ENCODE data around the gene NBEA. TPM values are rescaled to one million over a fixed set of nuclear protein-coding genes. Genes with fewer than 3 reads are reported as not detected.

The NBEA gene
- total RNA-seq, 1 donor from 2014 or later: 1.2 TPM

DNA sequence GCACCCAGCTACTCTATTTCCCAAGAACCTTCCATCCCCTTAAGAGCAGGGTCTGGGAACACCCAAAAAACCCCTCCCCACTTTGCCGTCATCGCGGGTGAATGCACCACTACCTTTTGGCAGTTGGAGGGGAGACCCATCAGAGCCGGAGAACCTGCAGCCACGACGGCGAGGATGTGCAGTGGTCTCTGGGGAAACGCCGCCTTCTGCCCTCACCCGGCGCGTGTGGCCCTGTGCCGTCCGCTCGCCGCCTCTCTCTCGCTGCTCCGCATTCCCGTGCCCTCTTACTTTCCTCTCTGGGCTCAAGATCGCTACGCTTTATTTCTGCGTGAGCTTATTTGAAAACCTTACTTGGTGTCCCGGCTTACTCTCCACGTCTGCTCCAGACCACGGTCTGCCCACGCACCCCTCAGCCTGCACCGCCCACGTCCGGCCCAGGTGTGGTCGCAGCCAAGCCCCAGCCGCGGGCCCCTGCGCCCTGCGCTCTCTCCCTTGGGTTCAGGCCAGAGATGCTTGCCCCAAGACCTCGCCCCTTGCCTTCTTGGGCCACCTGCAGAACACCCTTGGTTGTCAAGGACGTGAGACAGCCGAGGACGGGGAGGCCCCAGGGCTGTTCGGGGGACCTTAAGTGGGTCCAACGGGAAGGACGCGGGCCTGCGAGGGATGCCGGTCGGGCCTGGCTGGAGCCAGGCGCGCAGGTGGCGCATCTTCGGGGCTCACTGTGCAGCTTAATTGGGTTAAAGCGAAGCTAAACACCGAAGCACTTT, 536.4 kb downstream of the NBEA start:
- ATAC-seq: no peak

DNA sequence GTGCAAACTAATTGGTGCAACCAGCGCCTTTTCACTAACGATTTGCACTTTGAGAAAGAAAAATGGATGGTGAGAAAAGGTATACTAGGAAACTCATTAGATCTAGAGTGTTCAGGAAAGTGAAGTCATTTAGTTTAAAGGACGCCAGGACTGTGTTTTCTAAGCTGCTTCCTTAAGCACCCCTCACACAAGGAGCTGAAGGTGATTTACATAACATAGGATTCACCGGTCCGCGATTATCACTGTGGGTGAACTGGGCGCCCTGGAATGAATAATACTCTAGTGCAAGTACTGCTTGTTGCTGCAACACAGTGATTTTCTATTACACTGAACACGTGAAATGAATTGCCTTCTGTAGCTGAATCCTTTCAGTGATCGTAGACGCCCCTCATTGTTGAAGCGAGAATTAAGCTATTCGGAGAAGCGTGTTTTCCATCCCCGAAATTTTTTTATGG, 537.0 kb downstream of the NBEA start:
- ATAC-seq: no peak

DNA sequence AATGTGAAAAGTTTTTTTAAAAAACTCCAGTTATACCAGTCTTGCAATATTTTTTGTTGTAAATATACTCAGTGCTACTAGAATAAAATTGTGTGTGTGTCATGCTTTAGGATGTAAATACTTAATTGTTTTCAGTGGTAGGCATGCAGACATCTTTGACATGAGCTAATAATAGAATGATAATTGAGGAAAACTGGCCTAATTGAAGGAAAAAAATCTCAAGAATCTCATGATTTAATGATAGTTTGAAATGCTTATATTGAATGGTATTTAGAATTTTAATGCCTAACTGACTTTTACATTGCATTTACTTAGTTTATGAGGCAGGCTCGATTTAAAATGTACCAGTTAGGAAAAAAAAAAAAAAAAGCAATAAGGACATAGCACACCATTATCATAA, 537.6 kb downstream of the NBEA start:
- ATAC-seq: no peak

DNA sequence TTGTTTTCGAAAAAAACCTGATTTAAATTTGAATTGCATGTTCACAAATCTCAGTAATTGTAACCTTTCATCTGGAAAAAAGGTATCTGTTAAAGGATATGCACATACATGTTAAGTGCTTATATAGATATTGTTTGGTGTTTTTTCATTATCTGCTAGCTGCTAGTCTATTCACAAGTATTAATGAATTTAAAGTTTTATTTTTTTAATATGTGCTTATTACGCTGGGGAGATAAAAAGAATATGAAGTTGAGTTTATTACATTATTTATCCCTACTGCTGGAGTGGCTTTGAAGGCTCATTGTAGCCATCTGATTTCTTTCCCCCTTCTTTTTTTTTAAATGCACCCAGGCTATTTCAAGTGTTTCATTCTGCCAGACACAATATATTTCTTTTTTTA, 538.3 kb downstream of the NBEA start:
- no peak for ATAC-seq

DNA sequence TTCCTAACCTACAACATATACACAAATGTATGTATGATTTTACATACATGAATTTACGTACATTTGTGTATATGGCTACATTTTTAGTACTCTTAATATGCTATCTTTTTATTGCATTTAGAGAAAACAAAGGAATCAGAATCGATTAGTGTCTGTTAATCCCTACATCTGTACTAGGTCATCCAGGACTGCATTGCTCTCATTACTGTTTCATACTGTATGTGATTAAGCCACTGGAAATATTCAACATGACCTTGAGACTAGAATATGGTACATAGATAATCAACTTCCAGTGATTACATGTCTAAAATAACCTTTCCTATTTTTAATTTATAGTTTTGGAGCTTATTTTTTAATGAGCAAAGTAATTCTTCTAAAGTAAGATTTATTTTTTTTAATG, 539.7 kb downstream of the NBEA start:
- no peak for ATAC-seq

DNA sequence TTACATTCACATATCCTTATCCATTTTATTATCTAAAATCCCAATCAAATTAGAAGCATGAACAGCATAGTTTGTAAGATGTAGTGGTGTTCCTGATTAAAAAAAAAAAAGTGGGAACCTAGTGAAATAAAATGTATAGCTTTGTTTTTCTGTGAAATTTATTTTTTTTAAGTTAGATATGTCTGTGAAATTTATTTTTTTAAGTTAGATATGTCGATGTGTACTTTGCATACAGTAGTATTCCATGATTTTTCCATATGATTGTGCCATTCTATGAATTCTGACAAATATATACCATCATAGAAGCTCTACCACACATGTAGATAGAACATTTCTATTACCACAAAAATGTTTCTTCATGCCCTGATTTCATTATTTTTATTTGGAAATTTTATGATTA, 540.5 kb downstream of the NBEA start:
- ATAC-seq: no peak

DNA sequence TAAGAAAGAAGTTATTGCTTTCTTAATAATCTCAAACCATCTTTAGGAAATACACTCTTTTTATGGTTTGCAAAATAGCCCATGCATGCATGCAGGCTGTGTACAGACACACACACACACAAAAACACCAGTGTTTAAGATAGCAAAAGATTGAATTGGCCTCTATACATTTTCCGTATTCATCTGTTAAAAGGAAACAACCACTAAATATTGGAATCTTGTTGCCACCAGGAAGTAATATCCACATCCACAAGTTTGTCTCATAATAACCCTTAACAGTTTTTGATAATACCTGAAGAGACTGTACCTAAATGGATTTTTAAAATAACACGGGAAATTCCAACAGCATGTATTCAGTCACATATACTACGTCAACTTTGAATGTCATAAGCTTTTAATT, 541.7 kb downstream of the NBEA start:
- ATAC-seq: no peak

DNA sequence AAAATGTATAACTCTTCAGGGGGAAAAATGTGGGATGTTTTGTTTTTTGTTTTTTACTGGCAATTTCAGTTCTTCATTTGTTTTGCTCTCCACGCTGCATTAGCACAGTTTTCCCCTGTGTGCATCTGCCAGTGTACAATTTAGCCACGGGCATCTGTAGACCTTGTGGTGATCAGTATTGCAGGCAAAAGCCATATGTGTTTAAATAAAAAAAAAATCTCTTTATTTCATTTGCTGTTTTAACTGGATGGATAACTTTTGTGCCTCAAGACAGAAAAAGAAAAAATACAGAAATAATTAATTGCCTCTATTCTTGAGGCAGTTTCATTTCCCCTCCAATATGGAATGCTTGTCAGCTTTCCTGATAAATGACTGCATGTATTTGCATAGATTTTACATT, 542.3 kb downstream of the NBEA start:
- no peak for ATAC-seq

DNA sequence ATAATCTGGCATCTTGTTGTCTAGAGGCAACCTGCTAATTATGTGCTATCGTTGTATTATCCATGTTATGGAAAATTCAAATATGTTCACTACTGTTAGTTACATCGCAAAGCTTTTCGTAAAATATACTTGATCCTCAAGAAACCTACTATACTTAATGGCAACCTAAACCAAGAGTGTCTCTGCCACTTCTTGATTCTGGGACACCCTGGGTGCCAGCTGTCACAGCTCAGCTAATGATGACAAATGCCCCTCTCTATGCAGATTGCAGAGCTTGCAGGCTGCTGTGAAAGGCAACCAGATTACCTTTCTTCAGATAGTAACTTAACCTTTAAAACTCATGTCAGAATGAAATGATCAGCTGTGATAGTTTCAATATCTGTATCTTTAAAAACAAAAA, 543.4 kb downstream of the NBEA start:
- no peak for ATAC-seq

DNA sequence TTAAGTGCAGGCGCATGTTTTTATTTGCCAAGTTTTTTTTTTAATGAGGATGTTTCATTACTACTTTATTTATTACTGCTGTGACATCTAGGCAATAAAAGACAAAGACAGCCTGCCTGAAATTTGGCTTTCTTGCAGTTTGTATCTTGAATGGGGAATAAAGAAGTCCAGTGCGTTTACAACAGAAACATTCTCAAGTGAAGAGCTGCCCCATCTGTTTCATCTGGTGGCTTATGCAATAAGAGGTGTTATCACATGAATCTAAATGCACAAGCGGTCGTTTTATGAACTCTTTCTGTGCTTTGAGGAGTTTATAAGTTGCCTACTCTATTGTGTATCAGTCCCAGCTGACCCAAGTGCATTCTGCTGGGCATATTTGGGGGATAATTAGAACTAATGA, 547.0 kb downstream of the NBEA start:
- ATAC-seq: no peak

DNA sequence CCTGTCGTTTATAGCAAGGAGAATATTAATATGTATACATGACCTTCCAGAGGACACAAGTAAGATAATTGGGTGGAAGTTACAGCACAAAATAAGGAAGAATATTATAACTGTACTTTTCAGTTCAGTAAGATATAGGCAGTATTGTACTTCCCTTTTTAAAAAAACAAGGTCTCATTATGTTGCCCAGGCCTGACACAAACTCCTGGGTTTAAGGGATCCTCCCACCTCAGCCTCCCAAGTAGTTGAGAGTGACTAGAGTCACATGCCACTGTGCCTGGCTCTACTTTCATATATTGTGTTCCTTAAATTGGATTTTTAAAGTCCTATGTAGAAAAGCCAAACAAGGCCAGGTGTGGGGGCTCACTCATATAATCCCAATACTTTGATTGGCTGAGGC, 553.9 kb downstream of the NBEA start:
- ATAC-seq: no peak

DNA sequence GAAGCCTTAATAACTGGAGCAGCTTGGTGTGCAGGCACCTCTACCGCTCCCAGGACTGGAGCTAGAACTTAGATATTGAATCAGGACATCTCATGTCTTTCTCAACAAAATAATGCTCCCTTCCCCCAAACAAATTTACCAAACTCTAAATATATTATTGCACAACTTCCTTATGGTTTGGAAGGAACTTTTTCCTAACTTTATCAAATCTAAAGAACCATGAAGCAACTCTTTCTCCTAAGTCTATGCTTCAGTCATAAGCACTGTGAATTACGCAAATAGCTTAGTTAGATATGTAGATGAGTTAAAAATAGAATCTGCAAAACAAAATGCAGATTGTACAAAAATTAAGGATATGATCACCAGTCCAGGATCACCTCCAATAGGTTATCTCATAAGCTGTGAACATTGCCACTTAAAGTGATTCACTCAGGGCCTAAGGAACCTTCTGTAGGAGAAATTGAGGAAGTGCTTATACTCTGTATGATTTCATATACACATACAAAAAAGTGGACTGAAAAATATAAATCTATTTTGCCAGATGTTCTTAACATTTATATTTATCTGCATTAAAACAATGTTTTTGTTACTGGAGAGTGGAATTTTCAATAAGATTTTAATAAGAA, 554.8 kb downstream of the NBEA start:
- ATAC-seq: no peak

DNA sequence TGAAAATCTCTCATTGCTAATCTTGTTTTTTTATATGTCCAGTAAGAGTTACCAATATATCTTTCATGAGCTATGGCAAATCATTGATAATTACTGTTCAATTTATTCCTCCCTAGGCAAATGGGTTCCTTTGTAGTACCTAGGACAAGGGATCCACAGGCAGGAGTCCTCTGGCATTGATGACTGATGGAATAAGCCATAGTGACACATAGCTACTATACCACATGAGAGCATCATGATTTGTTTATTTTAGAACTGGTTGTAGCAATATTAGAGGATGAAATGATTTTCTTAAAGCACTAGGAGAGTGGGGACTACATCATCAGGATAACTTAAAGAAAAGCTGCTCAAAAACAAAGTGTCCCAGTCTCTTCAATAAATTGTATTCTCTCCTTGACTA, 556.2 kb downstream of the NBEA start:
- ATAC-seq: no peak

DNA sequence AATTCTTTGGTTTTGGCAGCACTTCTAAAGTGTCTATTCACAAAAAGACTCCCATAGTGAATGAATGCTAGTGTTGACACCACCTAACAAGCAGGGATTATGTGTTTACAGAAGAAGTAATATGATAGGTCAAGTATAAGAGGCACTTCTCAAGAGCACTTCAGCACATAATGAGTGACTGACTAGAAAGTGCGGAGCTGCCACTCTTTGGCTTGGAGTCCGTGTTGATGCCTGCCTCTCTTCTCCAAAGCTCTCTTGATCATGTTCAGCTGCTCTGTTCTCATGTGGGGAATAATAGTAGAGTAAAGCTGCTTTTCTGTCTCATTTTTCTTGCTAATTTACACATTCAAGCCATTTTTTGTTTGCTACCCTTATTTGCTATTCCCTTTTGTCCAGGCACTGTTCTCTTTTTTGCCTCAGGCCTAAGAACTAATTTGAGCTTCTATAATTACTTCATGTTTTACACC, 557.2 kb downstream of the NBEA start:
- no peak for ATAC-seq

DNA sequence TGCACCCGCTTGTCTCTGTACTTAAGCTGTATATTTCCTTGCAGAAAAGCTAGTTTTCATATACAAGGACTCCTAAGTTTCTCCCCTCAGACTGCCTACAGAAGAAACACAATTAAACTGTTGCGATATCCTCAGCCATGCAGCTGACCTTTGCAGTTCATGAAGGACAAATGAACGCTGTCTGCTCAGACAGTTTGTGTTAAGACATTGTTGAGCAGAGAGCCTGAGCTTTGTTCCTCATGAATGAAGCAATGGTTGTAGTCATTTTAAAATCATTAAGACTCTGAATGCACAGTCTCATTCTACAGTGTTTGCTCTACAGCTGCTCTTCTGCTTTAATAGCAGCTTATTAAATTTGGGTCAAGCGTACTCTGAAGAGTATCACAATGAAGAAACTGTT, 557.6 kb downstream of the NBEA start:
- no peak for ATAC-seq

DNA sequence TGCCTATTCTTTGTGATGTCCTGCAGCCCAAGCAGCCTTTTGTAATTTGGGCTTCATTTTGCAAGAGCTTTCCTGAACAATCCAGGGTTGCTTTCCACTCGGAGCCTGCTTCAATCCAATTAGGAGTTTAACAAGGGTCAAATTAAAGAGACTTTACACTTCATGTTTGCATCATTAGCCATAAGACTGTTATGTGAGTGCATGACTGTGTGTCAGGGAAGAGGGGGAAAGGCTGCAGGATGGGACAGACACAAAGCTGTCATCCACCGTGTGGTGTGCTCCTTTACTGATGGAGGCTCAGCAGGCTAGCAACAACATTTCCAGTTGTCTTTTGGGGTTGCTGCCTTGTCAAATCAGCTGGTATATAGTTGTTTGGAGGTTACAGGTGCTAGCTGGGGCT, 558.1 kb downstream of the NBEA start:
- no peak for ATAC-seq

DNA sequence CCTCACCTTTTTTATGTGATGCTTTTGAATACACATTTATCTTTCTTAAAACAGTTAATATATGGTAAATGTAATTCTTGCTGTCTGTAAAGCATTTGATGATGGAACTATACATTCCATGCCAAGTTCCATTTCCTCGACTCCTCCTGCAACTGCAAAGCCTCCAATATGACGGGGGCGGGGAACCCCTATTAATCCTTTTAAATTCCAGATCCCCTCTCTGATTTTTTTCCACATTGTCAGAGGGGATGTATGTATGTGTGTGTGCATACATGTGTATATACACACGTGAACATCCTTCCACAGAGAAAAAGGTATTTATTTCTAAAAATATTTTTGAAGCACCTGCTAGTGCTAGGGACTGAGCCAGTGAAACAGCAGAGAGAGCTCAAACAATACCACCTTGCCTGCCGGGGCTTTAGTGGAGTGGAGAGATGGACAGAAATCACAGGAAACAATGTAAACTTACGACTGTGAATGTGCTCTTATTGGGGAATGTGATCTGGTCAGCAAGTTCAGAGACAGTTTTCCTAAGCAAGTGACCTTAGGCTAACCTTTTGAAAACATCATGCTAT, 559.7 kb downstream of the NBEA start:
- ATAC-seq: no peak

DNA sequence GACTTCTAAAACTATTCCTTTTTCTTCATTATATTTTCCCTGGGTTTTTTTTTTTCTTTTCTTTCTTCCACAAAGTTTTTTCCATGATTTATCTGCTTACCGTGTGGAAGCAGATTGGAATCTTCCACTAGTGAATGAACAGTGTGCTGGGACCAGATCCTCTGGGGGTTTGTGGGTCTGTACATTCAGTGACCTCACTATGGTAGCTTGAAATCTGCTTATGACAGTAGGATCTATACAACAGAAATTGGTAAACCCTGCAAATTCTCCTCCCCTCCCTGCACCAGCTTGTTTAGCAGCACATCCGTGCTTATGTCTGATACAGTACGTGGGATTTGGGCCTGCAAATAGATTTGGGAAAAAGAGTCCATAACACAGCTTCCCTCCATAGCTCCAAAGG, 560.4 kb downstream of the NBEA start:
- ATAC-seq: no peak

DNA sequence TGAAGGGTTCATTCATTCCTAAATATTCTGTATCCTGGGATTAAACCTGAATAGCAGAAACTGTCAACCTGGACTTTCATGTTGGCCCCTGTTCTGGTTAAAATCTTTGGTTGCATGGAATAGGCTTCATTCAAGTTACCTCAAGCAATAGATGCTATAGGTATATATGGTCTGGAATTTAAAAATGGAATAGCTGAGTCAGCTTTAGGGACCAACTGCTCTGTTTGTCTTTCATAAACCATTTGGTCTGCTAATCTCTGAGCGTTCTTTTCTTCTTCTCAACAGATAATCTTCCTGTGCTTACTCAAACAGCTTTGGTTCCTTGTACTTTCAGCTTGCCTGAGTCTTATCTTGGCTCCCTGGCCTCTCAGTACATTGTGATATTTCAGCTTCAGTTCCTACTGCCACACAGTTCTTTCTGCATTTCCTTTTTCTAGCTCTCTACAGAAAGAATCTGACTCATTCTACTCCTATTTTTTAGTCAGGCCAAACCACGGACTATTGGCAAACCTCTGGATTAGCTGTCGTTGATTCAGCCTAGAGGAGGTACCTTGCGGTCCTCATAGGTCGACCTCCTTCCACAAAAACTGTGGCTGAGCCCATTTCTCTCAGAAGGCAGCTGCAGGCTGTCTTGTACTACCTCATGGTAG, 570.3 kb downstream of the NBEA start:
- ATAC-seq: peak; percentile 32

DNA sequence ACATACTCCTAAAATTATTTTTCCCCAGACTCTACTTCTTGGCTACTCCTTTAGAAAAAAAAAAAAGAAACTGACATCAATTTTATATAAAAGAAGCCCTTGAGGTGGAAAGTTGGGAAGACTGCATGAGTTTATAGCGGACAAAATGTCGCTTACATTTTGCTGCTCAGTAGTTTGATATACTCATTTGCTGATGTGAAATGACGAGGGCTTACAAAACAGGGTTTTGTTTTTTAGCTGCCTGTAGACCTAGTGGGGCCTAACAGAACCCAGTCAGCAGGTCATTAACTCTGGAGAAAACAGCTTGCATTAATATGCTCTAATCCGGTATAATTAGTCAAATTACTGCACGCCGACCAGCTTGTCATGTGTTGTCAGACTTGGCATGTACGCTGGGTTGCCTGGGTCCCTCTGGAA, 572.0 kb downstream of the NBEA start:
- no peak for ATAC-seq

DNA sequence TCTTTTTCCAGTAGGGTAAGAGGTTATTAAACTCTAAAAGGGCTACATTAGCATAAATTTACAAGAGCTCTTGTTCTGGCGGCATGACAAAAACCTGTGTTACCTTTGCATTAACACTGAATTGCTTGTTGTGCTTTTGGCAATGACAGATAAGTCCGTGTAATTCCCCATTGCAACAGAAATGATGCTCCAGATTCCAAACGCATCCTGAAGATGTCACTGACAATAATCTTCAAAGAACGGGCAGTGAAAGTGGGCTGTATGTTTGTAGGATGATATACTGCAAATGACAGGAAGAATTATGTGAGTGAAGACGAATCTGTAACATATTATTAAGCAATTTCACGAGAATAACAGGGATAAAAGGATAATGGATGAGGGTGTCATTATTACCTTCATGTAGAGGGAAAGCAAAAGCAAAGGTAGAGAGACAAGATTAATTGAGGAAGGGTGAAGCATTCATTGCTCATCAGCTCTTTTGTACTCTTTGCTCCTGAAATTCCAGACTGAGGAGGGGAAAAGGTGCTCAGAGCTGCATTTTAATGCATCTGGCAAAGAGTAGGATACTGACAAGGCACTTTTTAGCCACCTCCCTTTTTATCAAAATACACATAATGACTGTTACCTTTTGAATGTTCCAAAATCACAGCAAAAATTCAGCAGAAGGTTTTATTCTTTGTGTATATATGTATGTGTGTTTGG, 572.9 kb downstream of the NBEA start:
- no peak for ATAC-seq

DNA sequence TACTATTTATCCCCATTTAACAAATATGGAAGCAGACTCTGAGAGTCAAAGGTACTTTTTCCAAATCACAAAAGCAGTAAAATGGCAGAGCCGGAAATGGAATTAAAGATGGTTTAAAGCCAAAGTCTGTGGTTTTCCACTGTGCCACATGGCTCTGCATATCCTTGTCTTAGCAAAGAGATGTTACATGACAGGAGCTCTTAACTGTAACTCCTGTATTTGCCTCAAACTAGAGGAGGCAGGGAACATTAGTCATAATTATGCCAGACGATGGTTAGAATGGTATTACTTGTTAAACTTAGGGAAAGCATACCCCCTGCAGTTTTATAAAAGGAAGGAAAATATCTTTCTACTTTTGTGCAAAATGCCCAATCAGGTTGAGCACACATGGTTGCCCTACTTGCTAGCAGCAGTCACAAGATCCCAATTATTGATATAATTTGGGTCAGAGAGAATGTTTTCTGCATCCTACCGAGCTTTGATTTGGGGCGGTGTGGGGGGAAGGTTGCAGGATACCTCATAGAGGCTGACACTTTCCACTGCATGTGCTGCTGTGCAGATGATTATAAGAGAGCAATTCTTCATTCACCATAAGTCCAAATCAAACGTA, 576.4 kb downstream of the NBEA start:
- no peak for ATAC-seq
